ENCODE results near the gene HSD11B2.
A peak's percentile ranks its signal among the peaks of the same experiment; 100 is the strongest.

Gene HSD11B2

GRCh38 chr16:67411339-67411738, 19.6 kb upstream of the HSD11B2 start:
- intact Hi-C loops (cut with DNase I), result loop anchor here (10.0 kb wide), 1 partner anchor 53 kb away; no protein-coding TSS in a partner anchor
- no peak for DNase-seq

GRCh38 chr16:67412294-67412693, 18.6 kb upstream of the HSD11B2 start:
- no peak for DNase-seq
- intact Hi-C loops (cut with DNase I), result loop anchor here (10.0 kb wide), 1 partner anchor 53 kb away; no protein-coding TSS in a partner anchor

- intact Hi-C loops (cut with DNase I), result loop anchor here (10.0 kb wide), 1 partner anchor 51 kb away; no protein-coding TSS in a partner anchor
- no peak for DNase-seq
Observed at GRCh38 chr16:67413978-67414911, 16.7 kb upstream of the HSD11B2 start.

GRCh38 chr16:67415421-67415820, 15.5 kb upstream of the HSD11B2 start:
- DNase-seq, result peak in 2 of 10 donors; percentile 66

GRCh38 chr16:67415872-67416793, 14.8 kb upstream of the HSD11B2 start, which contains the start of gene ZDHHC1:
TSS of gene ZDHHC1 (minus strand) at chr16:67416477. CDS start at chr16:67407775, 8,702 bp downstream.
- intact Hi-C loops (cut with DNase I), result loop anchor here (5.0 to 10.0 kb wide), 2 partner anchors 44 to 49 kb away; no protein-coding TSS in a partner anchor
- DNase-seq, result peak; percentile 67 to 96 (median 76)

More at GRCh38 chr16:67415421-67415820, 15.5 kb upstream of the HSD11B2 start:
- intact Hi-C loops (cut with DNase I), result loop anchor here (5.0 to 10.0 kb wide), 2 partner anchors 43 to 49 kb away; no protein-coding TSS in a partner anchor

GRCh38 chr16:67417333-67418061, 13.4 kb upstream of the HSD11B2 start:
- intact Hi-C loops (cut with DNase I), result loop anchor here (5.0 to 10.0 kb wide), 2 partner anchors 45 to 47 kb away; no protein-coding TSS in a partner anchor
- DNase-seq, result peak in 1 of 10 donors; percentile 44

- intact Hi-C loops (cut with DNase I), result loop anchor here (5.0 to 10.0 kb wide), 2 partner anchors 45 to 47 kb away; no protein-coding TSS in a partner anchor
- peak in 1 of 10 donors; percentile 20 for DNase-seq
Observed at GRCh38 chr16:67419502-67419901, 11.4 kb upstream of the HSD11B2 start.

- intact Hi-C loops (cut with DNase I), result loop anchor here (5.0 to 10.0 kb wide), 2 partner anchors 45 to 48 kb away; no protein-coding TSS in a partner anchor
- no peak for DNase-seq
Observed at GRCh38 chr16:67419931-67420330, 11.0 kb upstream of the HSD11B2 start.

- no peak for DNase-seq
- intact Hi-C loops (cut with DNase I), result no loop called here
Observed at GRCh38 chr16:67421030-67421429, 9.9 kb upstream of the HSD11B2 start.

GRCh38 chr16:67423015-67423414, 7.9 kb upstream of the HSD11B2 start:
- intact Hi-C loops (cut with DNase I), result no loop called here
- no peak for DNase-seq

GRCh38 chr16:67423611-67424260, 7.2 kb upstream of the HSD11B2 start:
- intact Hi-C loops (cut with DNase I), result no loop called here
- peak in 2 of 10 donors; percentile 21 to 43 for DNase-seq

GRCh38 chr16:67424261-67424615, 6.7 kb upstream of the HSD11B2 start:
- no peak for DNase-seq
- intact Hi-C loops (cut with DNase I), result no loop called here

GRCh38 chr16:67425061-67425460, 5.9 kb upstream of the HSD11B2 start:
- DNase-seq, result no peak
- intact Hi-C loops (cut with DNase I), result no loop called here

- DNase-seq, result no peak
- intact Hi-C loops (cut with DNase I), result no loop called here
Observed at GRCh38 chr16:67425580-67425979, 5.3 kb upstream of the HSD11B2 start.

- intact Hi-C loops (cut with DNase I), result no loop called here
- no peak for DNase-seq
Observed at GRCh38 chr16:67426022-67426421, 4.9 kb upstream of the HSD11B2 start.

GRCh38 chr16:67426950-67427349, 4.0 kb upstream of the HSD11B2 start:
- no peak for DNase-seq
- intact Hi-C loops (cut with DNase I), result no loop called here

GRCh38 chr16:67428146-67428731, 2.7 kb upstream of the HSD11B2 start:
- intact Hi-C loops (cut with DNase I), result no loop called here
- DNase-seq, result peak in 8 of 10 donors; percentile 41 to 93 (median 62)

GRCh38 chr16:67429053-67429798, 1.7 kb upstream of the HSD11B2 start:
- DNase-seq, result no peak
- intact Hi-C loops (cut with DNase I), result no loop called here
